ENCODE measurements around the gene EPHB1.

Gene EPHB1

GRCh38 chr3:134885877-134886621, 91.0 kb downstream of the EPHB1 start:
- DNase-seq = no peak

- no peak for DNase-seq
Measured at GRCh38 chr3:134886991-134887390, 91.9 kb downstream of the EPHB1 start.

- DNase-seq = no peak
Measured at GRCh38 chr3:134887536-134887935, 92.5 kb downstream of the EPHB1 start.

- DNase-seq = peak; percentile 34
Measured at GRCh38 chr3:134892326-134892725, 97.3 kb downstream of the EPHB1 start.

GRCh38 chr3:134892761-134893160, 97.7 kb downstream of the EPHB1 start:
- peak; percentile 55 for DNase-seq

- no peak for DNase-seq
Measured at GRCh38 chr3:134894533-134894932, 99.5 kb downstream of the EPHB1 start.

- DNase-seq = no peak
Measured at GRCh38 chr3:134895181-134895580, 100.1 kb downstream of the EPHB1 start.

GRCh38 chr3:134896141-134896540, 101.1 kb downstream of the EPHB1 start:
- DNase-seq = no peak

- DNase-seq = no peak
Measured at GRCh38 chr3:134896696-134897095, 101.6 kb downstream of the EPHB1 start.

GRCh38 chr3:134897391-134898141, 102.5 kb downstream of the EPHB1 start:
- DNase-seq = peak; percentile 32

GRCh38 chr3:134898181-134898754, 103.2 kb downstream of the EPHB1 start:
- DNase-seq = peak; percentile 83

GRCh38 chr3:134899786-134900185, 104.7 kb downstream of the EPHB1 start:
- no peak for DNase-seq

- DNase-seq = no peak
Measured at GRCh38 chr3:134900482-134900881, 105.4 kb downstream of the EPHB1 start.

- DNase-seq = peak; percentile 26
Measured at GRCh38 chr3:134901461-134901860, 106.4 kb downstream of the EPHB1 start.

- DNase-seq = peak; percentile 70
Measured at GRCh38 chr3:134903837-134904236, 108.8 kb downstream of the EPHB1 start.

- DNase-seq = peak; percentile 30
Measured at GRCh38 chr3:134904241-134904771, 109.2 kb downstream of the EPHB1 start.

GRCh38 chr3:134904776-134905646, 110.0 kb downstream of the EPHB1 start:
- peak; percentile 62 for DNase-seq

- DNase-seq = no peak
Measured at GRCh38 chr3:134905647-134905935, 110.5 kb downstream of the EPHB1 start.

- no peak for DNase-seq
Measured at GRCh38 chr3:134908271-134908670, 113.2 kb downstream of the EPHB1 start.

GRCh38 chr3:134910026-134910425, 115.0 kb downstream of the EPHB1 start:
- no peak for DNase-seq

- peak; percentile 61 for DNase-seq
Measured at GRCh38 chr3:134911586-134912548, 116.8 kb downstream of the EPHB1 start.
